ENCODE measurements around the gene PDGFRA.

PDGFRA gene

DNA sequence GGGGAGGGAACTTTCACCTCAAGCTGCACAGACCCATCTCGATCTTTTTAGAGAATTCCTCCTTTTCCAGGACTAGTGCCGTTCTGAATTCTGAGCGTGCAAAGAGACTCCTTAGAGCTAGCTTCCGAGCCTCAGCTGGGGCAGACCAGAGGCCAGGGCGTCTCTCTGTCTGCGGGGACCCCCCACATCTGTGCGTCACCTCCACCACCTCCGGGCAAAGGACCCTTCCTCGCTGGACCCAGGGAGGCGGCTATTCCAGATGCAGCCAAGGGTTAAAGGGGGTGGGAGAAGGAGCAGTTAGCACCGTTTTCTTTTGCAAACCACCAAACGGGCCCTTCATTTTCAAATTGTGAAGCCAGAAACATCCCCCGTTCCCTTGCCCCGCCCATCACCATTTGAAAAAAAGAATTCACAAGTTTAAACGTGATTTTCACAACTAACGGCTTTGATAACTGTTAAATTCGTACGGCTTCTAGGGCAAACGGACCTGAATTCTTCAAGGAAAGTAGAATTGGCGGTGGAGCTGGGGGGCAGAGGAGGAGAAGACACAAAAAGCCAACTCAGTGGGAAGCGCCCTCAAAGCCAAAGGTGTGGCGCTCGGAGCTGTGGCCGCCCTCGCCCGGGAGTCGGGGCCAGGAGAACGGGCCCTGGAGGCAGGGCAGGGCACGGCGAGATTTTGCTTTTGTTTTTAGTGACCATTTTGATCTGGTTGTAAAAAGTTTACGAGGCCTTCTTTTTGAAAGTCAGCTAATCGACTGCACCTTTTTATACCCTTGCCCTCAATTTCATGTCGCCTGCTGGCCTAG, 3.3 kb upstream of the PDGFRA start:
- no peak for TF ChIP-seq CTCF (IDR thresholded peaks at IDR 0.05; ENCODE audit: insufficient read depth, low read length, missing control alignments)
- no peak for DNase-seq (ENCODE audit: low read depth, low spot score)
- ChIA-PET POLR2A (interaction anchor here (0.7 kb wide), 1 partner anchor 1373 kb away, joined by 3 read pairs; no protein-coding TSS in a partner anchor), CTCF (interaction anchor here (1.1 to 6.3 kb wide), 7 partner anchors 8 to 519 kb away, joined by 3 to 70 read pairs (median 5); no protein-coding TSS in a partner anchor)
- H3K4me3 ChIP-seq (ENCODE audit: low read depth, low read length), result peak overlapping the region; percentile 93

DNA sequence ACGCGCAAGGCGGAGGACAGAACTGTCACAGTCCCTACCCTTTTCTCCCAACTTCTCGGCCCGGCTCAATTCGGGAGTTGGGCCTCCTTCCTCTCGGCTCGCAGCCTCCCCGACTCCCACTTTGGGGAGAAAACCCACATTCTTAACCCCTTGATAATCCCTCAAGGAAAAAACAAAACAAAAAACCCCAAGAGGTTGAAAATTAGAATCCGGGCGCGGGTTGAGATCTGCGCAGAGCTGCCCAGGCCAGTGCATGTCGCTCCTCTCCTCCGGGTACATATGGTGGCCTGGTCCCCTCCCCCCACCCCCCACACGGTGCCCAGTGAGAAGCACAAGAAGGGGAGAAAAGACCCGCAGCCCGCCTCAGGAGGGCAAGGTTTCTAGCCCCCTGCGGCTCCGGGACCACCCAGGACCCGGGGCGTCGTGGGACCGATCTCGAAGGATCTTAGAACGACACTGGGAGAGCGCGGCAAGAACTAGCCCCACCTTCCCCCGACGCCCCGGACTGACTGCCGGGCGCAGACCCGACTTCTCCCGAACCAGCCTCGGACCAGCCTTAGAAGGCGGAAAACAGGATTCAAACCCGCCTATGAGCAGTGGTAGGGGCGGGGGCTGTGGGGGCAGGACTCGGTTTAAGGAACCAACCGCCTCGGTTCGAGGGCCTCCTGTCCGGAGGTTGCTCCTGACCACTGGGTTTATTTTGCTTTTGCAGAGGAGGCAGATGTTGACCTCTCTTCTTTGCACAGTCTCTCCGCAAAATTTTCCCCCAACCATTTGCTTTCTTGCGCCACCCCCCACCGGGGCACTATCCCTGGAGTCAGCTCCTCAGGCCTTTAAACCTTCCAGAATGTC, 2.5 kb upstream of the PDGFRA start:
- ChIA-PET CTCF (interaction anchor here (1.1 to 6.3 kb wide), 5 partner anchors 9 to 519 kb away, joined by 3 to 70 read pairs (median 23); no protein-coding TSS in a partner anchor), POLR2A (interaction anchor here (0.7 to 1.2 kb wide), 2 partner anchors 750 to 1373 kb away, joined by 3 read pairs; no protein-coding TSS in a partner anchor)
- TF ChIP-seq CTCF (IDR thresholded peaks at IDR 0.05; ENCODE audit: insufficient read depth, low read length, missing control alignments), result no peak
- peak overlapping the region; percentile 93 for H3K4me3 ChIP-seq (ENCODE audit: low read depth, low read length)
- no peak for DNase-seq (ENCODE audit: low read depth, low spot score)

DNA sequence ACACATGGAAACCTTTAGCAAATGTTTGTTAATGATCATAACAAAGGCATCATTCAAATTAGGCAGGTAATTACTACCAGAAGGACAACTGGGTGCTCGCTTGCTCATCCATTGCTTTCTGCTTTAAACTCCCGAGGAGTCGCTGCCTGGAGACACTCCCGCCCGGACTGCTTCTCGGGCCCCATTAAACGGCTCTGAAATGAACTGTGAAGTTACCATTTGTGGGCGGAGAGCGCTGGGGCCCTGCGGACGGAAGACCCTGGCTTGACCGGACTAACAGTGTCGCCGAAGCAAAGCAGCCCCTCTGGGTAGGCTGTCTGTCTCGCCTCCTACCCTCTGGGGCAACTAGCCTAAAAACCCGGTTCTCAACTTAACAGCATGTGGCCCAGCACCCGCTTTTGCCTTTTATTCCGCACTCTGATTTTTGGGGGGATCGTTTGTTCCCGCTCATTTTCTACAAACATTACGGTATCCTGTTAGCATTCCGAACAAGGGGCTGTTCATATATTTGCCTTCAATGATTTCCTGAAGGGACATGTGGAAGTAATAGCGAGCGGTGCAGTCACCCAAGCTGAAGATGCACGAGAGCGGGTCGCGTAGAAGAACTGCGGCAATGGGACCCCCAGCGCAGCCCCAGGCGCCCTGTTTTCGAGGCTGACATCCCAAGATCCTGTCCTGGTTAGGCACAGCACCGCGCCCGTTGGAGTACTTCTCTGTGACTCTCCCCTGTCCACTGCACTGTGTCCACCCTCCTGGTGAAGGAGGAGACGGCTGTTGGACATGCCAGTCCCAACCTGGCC, 1.6 kb upstream of the PDGFRA start:
- H3K4me3 ChIP-seq (ENCODE audit: low read depth, low read length), result peak overlapping the region; percentile 93
- ChIA-PET CTCF (interaction anchor here (0.6 to 6.3 kb wide), 14 partner anchors 10 to 1211 kb away, joined by 3 to 70 read pairs (median 4); no protein-coding TSS in a partner anchor), POLR2A (interaction anchor here (0.7 to 2.2 kb wide), 3 partner anchors 234 to 751 kb away, joined by 3 to 11 read pairs (median 3); no protein-coding TSS in a partner anchor)

DNA sequence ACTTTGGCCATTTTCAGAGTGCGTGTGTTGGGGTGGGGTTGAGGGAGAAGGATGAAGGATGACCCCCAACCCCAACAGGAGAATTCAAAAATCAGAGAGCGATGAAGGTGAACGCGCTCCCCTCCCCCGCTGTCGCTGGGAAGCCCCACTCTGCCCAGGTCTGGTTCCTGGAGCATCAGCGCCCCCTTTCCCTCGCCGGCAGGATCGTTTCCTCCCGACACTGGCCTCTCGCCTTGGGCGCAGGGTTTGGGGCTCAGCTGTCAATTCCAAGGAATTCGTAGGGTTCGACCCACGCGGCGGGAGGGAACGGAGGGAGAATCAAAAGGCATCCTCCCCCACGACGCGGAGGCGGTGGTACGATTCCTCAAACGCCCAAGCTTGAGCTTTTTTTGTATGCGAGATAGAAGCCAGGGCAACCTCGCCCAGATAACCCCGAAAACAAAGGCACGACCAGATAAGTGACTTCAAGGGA, 1.0 kb upstream of the PDGFRA start:
- peak overlapping the region; percentile 93 for H3K4me3 ChIP-seq (ENCODE audit: low read depth, low read length)
- ChIA-PET CTCF (interaction anchor here (0.8 to 6.3 kb wide), 15 partner anchors 11 to 1031 kb away, joined by 3 to 70 read pairs (median 4); no protein-coding TSS in a partner anchor), POLR2A (interaction anchor here (0.5 to 2.2 kb wide), 5 partner anchors 234 to 752 kb away, joined by 3 to 11 read pairs (median 3); no protein-coding TSS in a partner anchor)
- TF ChIP-seq CTCF (IDR thresholded peaks at IDR 0.05; ENCODE audit: insufficient read depth, low read length, missing control alignments), result peak; percentile 97
- DNase-seq (ENCODE audit: low read depth, low spot score), result no peak

More for the DNA sequence above, 1.6 kb upstream of the PDGFRA start:
- DNase-seq (ENCODE audit: low read depth, low spot score), result no peak
- TF ChIP-seq CTCF (IDR thresholded peaks at IDR 0.05; ENCODE audit: insufficient read depth, low read length, missing control alignments), result no peak

DNA sequence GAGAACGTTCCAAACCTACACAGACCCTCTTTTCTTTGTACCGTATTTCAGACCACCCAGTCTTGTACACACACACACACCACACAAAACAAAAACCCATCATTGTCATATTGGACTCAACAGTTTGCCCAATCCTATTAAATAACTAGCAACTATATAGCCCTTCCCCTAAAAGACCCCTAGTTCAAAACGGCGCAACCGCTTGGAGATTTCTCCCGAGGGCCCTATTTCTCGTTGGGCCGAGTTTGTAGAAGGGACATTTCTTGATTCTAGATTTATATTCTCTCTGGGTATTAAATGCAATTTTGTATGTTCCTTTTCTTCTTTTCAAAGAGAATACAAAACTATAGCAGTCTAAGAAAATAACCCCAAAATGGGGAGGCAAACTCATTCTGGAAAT, 547 bp upstream of the PDGFRA start:
- peak overlapping the region; percentile 93 for H3K4me3 ChIP-seq (ENCODE audit: low read depth, low read length)
- ChIA-PET CTCF (interaction anchor here (0.8 to 6.3 kb wide), 16 partner anchors 8 to 1031 kb away, joined by 3 to 70 read pairs (median 4); no protein-coding TSS in a partner anchor), POLR2A (interaction anchor here (0.5 to 2.2 kb wide), 4 partner anchors 235 to 597 kb away, joined by 3 to 11 read pairs (median 3); no protein-coding TSS in a partner anchor)

More for the DNA sequence above, 547 bp upstream of the PDGFRA start:
- DNase-seq (ENCODE audit: low read depth, low spot score), result no peak
- TF ChIP-seq CTCF (IDR thresholded peaks at IDR 0.05; ENCODE audit: insufficient read depth, low read length, missing control alignments), result no peak

Measured in AG04449 (cell line).